Measurements from ENCODE around the gene ADARB2.

- TF ChIP-seq ELF4 (IDR thresholded peaks at IDR 0.05): no peak
- TF ChIP-seq TARDBP (IDR thresholded peaks at IDR 0.05): no peak
- TF ChIP-seq LEF1 (IDR thresholded peaks at IDR 0.05; ENCODE audit: borderline replicate concordance): no peak
- no peak for TF ChIP-seq NFRKB (IDR thresholded peaks at IDR 0.05)
- no peak for TF ChIP-seq BHLHE40 (IDR thresholded peaks at IDR 0.05; ENCODE audit: borderline replicate concordance)
- TF ChIP-seq FOXK2 (IDR thresholded peaks at IDR 0.05): no peak
- TF ChIP-seq SUZ12 (IDR thresholded peaks at IDR 0.05): no peak
Observed at GRCh38 chr10:1726861-1727260, 10.5 kb downstream of the ADARB2 start.

Data from HEK293T (cell line).